IPS DF 19.7 (cell line): ENCODE data around the gene GPR158.
"Not testable (repeated sequence)": the region's sequence is repeated elsewhere in the genome, so short reads cannot be mapped to it uniquely, and the experiment has no call there.

Experiments
- DNase-seq: peaks from one replicate; pipeline ENCODE4 v3.0.0-alpha.2; 2013; ENCODE audit warnings: low read depth, low spot score

Gene GPR158

GRCh38 chr10:25304606-25305005 is 129.8 kb downstream of the GPR158 start:
- DNase-seq = no peak

GRCh38 chr10:25306386-25306785 is 131.6 kb downstream of the GPR158 start:
- no peak for DNase-seq

- DNase-seq = no peak
Observed at GRCh38 chr10:25308278-25308677, 133.5 kb downstream of the GPR158 start.

- DNase-seq = not testable (repeated sequence)
Observed at GRCh38 chr10:25317596-25318211, 142.9 kb downstream of the GPR158 start.

- no peak for DNase-seq
Observed at GRCh38 chr10:25327273-25327672, 152.5 kb downstream of the GPR158 start.

GRCh38 chr10:25328361-25328760 is 153.6 kb downstream of the GPR158 start:
- DNase-seq = no peak

GRCh38 chr10:25329587-25329986 is 154.8 kb downstream of the GPR158 start:
- DNase-seq = not testable (repeated sequence)

GRCh38 chr10:25334445-25334844 is 159.6 kb downstream of the GPR158 start:
- no peak for DNase-seq

GRCh38 chr10:25336330-25336729 is 161.5 kb downstream of the GPR158 start:
- no peak for DNase-seq

- DNase-seq = no peak
Observed at GRCh38 chr10:25338271-25338670, 163.5 kb downstream of the GPR158 start.

- DNase-seq = no peak
Observed at GRCh38 chr10:25339966-25340365, 165.2 kb downstream of the GPR158 start.

GRCh38 chr10:25349520-25349919 is 174.7 kb downstream of the GPR158 start:
- no peak for DNase-seq

- no peak for DNase-seq
Observed at GRCh38 chr10:25356609-25357008, 181.8 kb downstream of the GPR158 start.

- DNase-seq = no peak
Observed at GRCh38 chr10:25357269-25357668, 182.5 kb downstream of the GPR158 start.

GRCh38 chr10:25382029-25382810 is 207.4 kb downstream of the GPR158 start:
- no peak for DNase-seq

- DNase-seq = not testable (repeated sequence)
Observed at GRCh38 chr10:25382901-25383300, 208.1 kb downstream of the GPR158 start.

- DNase-seq = no peak
Observed at GRCh38 chr10:25383686-25384085, 208.9 kb downstream of the GPR158 start.

- no peak for DNase-seq
Observed at GRCh38 chr10:25384618-25385017, 209.8 kb downstream of the GPR158 start.

GRCh38 chr10:25388188-25388861 is 213.5 kb downstream of the GPR158 start:
- DNase-seq = no peak

GRCh38 chr10:25388862-25389206 is 214.0 kb downstream of the GPR158 start:
- DNase-seq = no peak

- DNase-seq = no peak
Observed at GRCh38 chr10:25390733-25391132, 215.9 kb downstream of the GPR158 start.

- no peak for DNase-seq
Observed at GRCh38 chr10:25392132-25392531, 217.3 kb downstream of the GPR158 start.

- DNase-seq = no peak
Observed at GRCh38 chr10:25393621-25394020, 218.8 kb downstream of the GPR158 start.
